22Rv1 (cell line): ENCODE results near the gene OR10R2.

Experiments
- ZFX ChIP-seq: fragments of 450-650 bp; IDR thresholded peaks from 2 replicates; pipeline ENCODE4 v1.6.1; 2017; ENCODE audit warnings: antibody characterized with exemption, borderline replicate concordance
- TF ChIP-seq, protein P1 (sequence below): fragments of 450-650 bp; IDR thresholded peaks from 2 replicates; pipeline ENCODE4 v1.5.1; 2017; ENCODE audit warnings: mild to moderate bottlenecking

DNA sequence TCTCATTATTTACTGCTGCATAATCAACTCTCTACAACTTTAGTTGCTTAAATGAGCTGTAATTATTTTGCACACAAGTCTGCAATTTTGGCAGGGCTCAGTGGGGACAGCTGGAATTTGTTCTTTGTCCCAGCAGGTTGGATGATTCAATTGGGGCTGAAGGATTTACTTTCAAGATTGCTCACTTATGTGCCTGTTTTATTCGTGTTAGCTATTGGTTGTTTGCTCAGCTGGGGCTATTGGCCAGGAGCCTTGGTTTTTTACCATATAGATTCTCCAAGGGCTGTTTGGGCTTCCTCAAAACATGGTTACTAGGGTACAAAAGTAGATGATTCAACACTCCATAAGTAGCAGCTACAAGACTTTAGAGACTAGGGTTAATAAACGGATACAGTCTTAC, 13.4 kb downstream of the OR10R2 start:
- TF ChIP-seq, protein P1, sequence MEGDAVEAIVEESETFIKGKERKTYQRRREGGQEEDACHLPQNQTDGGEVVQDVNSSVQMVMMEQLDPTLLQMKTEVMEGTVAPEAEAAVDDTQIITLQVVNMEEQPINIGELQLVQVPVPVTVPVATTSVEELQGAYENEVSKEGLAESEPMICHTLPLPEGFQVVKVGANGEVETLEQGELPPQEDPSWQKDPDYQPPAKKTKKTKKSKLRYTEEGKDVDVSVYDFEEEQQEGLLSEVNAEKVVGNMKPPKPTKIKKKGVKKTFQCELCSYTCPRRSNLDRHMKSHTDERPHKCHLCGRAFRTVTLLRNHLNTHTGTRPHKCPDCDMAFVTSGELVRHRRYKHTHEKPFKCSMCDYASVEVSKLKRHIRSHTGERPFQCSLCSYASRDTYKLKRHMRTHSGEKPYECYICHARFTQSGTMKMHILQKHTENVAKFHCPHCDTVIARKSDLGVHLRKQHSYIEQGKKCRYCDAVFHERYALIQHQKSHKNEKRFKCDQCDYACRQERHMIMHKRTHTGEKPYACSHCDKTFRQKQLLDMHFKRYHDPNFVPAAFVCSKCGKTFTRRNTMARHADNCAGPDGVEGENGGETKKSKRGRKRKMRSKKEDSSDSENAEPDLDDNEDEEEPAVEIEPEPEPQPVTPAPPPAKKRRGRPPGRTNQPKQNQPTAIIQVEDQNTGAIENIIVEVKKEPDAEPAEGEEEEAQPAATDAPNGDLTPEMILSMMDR, result no peak
- TF ChIP-seq ZFX, result no peak
